ENCODE data around the gene CHCHD3.
"Not testable (repeated sequence)": the region's sequence is repeated elsewhere in the genome, so short reads cannot be mapped to it uniquely, and the experiment has no call there.

GRCh38 chr7:132905136-132905535 is 176.8 kb downstream of the CHCHD3 start:
- TF ChIP-seq YY1 (IDR thresholded peaks at IDR 0.05; ENCODE audit: insufficient read depth, insufficient read length); ZNF274 (IDR thresholded peaks at IDR 0.05; ENCODE audit: low read depth, low read length): not testable (repeated sequence)

Measured in NT2/D1 (cell line).